ENCODE results near the gene ZGPAT. TPM values are rescaled to one million over a fixed set of nuclear protein-coding genes. Genes with fewer than 3 reads are reported as not detected.

The ZGPAT gene
- total and polyA plus RNA-seq, 9 of the 15 experiments (the other 6 are each of a cell fraction or from before 2014, with no cell fraction given): 0.14 to 26.6 (median 7.4) TPM

DNA sequence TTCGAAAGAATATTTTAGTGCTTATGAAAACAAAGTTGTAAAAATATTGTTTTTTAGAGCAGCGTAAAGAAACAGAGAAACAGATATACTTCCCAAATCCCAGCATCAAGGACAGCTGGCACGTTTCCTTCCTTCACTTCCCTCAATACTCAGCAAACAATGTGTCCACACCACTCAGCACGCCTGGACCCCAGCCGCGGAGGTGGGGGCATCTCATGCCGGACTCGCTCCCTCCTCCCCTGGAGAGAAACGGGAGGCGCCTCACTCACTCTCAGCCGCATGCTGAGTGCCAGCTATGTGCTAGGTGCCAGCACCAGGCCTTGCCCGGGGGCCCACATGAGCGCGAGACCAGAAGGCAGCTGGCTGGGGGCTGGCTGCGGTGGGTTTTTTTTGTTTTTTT, 66.5 kb downstream of the ZGPAT start:
- FAIRE-seq (no peak), ATAC-seq (no peak), DNase-seq (ENCODE audit: extremely low read depth in 1 of 4, low spot score in 3 of 4) (no peak)
- in situ Hi-C loops (cut with MboI) (loop anchor here (5.0 kb wide), 1 partner anchor 62 kb away; no protein-coding TSS in a partner anchor), intact Hi-C loops (cut with micrococcal nuclease) (no loop called here)
- H2AFZ ChIP-seq (ENCODE audit: low read depth, low read length): no peak overlapping the region
- H3K9me3 ChIP-seq (replicated peaks; ENCODE audit: control insufficient read depth, insufficient read depth, low read depth, low read length): no peaks in the 10 kb centered on the region
- no TSS peak for BruUV-seq (replicated peaks)
- no peaks in the 10 kb centered on the region for H3K36me3 ChIP-seq (ENCODE audit: control insufficient read depth, insufficient read depth, low read length)
- no peak overlapping the region for H3K4me2 ChIP-seq (ENCODE audit: insufficient read depth, low read length)
- H3K4me1 ChIP-seq (replicated peaks in 1 of 2; ENCODE audit: control insufficient read depth in 2 of 2, insufficient read depth in 2 of 2, low read length in 2 of 2): peaks cover 12 to 51% of the 10 kb centered on the region in 2 experiments; a peak in 4 of 5 replicates
- no peak overlapping the region for H3K9ac ChIP-seq (ENCODE audit: insufficient read depth in 1 of 2, low read depth in 2 of 2, low read length in 2 of 2)
- H3K79me2 ChIP-seq (ENCODE audit: control insufficient read depth, insufficient read depth, low read length): no peaks in the 10 kb centered on the region
- peaks cover 0 to under 1% of the 10 kb centered on the region in 2 experiments; a peak in 2 of 5 replicates for H3K27me3 ChIP-seq (ENCODE audit: control insufficient read depth in 2 of 2, insufficient read depth in 2 of 2, low read length in 2 of 2)
- H3K4me3 ChIP-seq: no peak overlapping the region
- H3K27ac ChIP-seq (ENCODE audit: extremely low read depth, low read depth, low read length): no peak overlapping the region
- H3K9me1 ChIP-seq (ENCODE audit: control insufficient read depth, insufficient read depth, low read length): no peaks in the 10 kb centered on the region
- POLR2A ChIA-PET: no interaction called here
- WGBS (ENCODE audit: insufficient coverage, low coverage, missing lambda C conversion rate): 78% methylated on average over 8 of the region's 15 CpGs
- H4K20me1 ChIP-seq (replicated peaks; ENCODE audit: control insufficient read depth, insufficient read depth, low read length): no peaks in the 10 kb centered on the region; the same call in 1 of the 2 replicates
- CTCF ChIA-PET (ENCODE audit: low intra/inter-chr PET ratio): no interaction called here
- no peak for TF ChIP-seq PCBP2 (IDR thresholded peaks at IDR 0.05; ENCODE audit: low read depth, low read length, poor library complexity, severe bottlenecking)
- TF ChIP-seq, protein P1, sequence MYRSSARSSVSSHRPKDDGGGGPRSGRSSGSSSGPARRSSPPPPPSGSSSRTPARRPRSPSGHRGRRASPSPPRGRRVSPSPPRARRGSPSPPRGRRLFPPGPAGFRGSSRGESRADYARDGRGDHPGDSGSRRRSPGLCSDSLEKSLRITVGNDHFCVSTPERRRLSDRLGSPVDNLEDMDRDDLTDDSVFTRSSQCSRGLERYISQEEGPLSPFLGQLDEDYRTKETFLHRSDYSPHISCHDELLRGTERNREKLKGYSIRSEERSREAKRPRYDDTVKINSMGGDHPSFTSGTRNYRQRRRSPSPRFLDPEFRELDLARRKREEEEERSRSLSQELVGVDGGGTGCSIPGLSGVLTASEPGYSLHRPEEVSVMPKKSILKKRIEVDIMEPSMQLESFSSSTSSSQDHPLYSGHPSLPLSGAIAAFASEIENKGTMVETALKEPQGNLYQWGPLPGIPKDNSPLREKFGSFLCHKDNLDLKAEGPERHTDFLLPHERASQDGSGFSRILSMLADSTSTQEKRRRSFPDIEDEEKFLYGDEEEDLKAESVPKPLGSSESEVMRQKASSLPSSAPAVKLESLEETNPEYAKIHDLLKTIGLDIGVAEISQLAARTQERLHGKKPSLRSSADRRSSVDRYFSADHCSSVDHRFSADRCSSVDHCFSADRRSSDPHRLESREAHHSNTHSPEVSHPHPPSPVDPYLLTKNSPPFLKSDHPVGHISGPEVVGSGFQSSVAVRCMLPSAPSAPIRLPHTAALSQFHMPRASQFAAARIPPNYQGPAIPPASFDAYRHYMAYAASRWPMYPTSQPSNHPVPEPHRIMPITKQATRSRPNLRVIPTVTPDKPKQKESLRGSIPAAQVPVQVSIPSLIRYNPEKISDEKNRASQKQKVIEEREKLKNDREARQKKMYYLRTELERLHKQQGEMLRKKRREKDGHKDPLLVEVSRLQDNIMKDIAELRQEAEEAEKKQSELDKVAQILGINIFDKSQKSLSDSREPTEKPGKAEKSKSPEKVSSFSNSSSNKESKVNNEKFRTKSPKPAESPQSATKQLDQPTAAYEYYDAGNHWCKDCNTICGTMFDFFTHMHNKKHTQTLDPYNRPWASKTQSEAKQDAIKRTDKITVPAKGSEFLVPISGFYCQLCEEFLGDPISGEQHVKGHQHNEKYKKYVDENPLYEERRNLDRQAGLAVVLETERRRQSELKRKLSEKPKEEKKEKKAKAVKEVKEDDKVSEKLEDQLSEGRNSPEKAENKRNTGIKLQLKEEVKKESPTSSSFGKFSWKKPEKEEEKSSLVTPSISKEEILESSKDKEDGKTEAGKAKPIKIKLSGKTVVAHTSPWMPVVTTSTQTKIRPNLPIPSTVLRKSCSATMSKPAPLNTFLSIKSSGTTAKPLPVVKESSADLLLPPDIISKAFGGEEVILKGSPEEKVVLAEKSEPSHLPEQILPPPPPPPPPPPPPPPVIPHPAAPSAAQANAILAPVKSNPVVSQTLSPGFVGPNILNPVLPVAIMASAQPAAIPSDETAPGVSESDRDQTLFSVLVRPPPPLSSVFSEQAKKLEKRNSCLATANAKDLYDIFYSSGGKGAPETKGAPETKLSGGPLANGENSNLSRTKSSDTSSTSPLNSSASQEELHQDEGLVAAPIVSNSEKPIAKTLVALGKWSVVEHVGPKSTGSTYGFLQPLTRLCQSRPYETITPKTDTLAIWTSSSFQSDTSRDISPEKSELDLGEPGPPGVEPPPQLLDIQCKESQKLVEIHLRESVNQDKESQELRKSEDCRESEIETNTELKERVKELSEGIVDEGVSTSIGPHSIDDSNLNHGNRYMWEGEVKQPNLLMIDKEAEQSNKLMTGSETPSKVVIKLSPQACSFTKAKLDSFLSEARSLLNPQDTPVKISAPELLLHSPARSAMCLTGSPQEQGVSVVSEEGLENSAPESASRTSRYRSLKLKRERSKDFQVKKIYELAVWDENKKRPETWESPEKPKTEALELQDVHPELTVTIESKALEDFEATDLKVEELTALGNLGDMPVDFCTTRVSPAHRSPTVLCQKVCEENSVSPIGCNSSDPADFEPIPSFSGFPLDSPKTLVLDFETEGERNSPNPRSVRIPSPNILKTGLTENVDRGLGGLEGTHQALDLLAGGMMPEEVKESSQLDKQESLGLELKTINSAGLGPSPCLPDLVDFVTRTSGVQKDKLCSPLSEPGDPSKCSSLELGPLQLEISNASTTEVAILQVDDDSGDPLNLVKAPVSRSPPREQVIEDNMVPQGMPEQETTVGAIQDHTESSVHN (IDR thresholded peaks at IDR 0.05; ENCODE audit: borderline replicate concordance in 1 of 2, low read depth in 1 of 2): no peak
- no peak for TF ChIP-seq CHD1 (IDR thresholded peaks at IDR 0.05; ENCODE audit: low read length)
- TF ChIP-seq NONO (IDR thresholded peaks at IDR 0.05; ENCODE audit: low read depth in 2 of 2, low read length in 1 of 2): no peak
- no peak for TF ChIP-seq ZNF696 (CRISPR knock-in tag; conservative IDR thresholded peaks at IDR 0.05)
- no peak for TF ChIP-seq ZNF146 (CRISPR knock-in tag; IDR thresholded peaks at IDR 0.05; ENCODE audit: unreplicated experiment)
- TF ChIP-seq ZNF57 (CRISPR knock-in tag; IDR thresholded peaks at IDR 0.05): no peak
- TF ChIP-seq, protein P2, sequence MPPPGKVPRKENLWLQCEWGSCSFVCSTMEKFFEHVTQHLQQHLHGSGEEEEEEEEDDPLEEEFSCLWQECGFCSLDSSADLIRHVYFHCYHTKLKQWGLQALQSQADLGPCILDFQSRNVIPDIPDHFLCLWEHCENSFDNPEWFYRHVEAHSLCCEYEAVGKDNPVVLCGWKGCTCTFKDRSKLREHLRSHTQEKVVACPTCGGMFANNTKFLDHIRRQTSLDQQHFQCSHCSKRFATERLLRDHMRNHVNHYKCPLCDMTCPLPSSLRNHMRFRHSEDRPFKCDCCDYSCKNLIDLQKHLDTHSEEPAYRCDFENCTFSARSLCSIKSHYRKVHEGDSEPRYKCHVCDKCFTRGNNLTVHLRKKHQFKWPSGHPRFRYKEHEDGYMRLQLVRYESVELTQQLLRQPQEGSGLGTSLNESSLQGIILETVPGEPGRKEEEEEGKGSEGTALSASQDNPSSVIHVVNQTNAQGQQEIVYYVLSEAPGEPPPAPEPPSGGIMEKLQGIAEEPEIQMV (tag; conservative IDR thresholded peaks at IDR 0.05; ENCODE audit: low read depth): no peak
- TF ChIP-seq ZNF830 (CRISPR knock-in tag; IDR thresholded peaks at IDR 0.05): no peak
- TF ChIP-seq CEBPG (CRISPR knock-in tag; IDR thresholded peaks at IDR 0.05): no peak
- TF ChIP-seq CEBPG (tag; conservative IDR thresholded peaks at IDR 0.05 in 1 of 2, IDR thresholded peaks at IDR 0.05 in 1 of 2): no peak
- TF ChIP-seq, protein P3, sequence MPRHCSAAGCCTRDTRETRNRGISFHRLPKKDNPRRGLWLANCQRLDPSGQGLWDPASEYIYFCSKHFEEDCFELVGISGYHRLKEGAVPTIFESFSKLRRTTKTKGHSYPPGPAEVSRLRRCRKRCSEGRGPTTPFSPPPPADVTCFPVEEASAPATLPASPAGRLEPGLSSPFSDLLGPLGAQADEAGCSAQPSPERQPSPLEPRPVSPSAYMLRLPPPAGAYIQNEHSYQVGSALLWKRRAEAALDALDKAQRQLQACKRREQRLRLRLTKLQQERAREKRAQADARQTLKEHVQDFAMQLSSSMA (CRISPR knock-in tag; IDR thresholded peaks at IDR 0.05): no peak
